ENCODE results near the gene HMBS.

DNA sequence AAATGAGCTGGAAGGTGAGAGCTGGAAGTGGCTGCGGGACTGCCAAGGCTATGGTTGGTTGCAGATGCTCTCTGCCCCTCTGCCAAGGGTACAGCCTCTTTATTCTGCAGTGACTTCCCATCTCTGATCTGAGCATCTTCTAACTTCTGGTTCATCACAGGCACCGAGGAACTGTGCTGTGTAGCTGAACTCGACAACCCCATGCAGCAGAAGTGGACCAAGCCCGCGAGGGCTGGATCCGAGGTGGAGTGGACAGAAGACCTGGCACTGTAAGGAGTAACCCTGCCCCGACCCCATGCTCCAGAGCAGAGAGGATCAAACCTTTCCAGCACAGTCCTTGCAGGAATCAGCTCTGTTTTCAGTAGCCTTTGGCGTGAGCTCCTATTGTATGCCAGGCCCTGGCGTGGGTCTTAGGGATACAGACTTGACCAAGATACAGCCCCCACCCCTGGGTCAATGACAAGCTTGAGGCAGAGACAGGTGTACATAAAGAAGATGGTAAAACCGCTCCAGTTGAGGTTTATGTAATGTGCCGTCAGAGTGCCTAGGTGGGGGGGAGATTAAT, 26.8 kb downstream of the HMBS start:
- TF ChIP-seq EZH2phosphoT487 (IDR thresholded peaks at IDR 0.05; ENCODE audit: low read length) (no peak), EZH2 (optimal IDR thresholded peaks at IDR 0.05; ENCODE audit: low read depth, low read length) (no peak)

Measured in MM.1S (cell line).